ENCODE data around the gene ZBTB5. TPM values are rescaled to one million over a fixed set of nuclear protein-coding genes. Genes with fewer than 3 reads are reported as not detected.

ZBTB5 gene
- 2.8 and 4.3 TPM in 2 replicates for total RNA-seq

GRCh38 chr9:37465249-37466036 is at the start of gene ZBTB5:
ZBTB5 (minus strand) TSS chr9:37465450; CDS start chr9:37442551, 22,899 bp downstream.

GRCh38 chr9:37485389-37486255 is 20.4 kb upstream of the ZBTB5 start, which contains the start of gene POLR1E:
POLR1E (plus strand) TSS chr9:37485948; CDS start chr9:37486048, 100 bp downstream.

GRCh38 chr9:37422289-37423104 is 42.8 kb downstream of the ZBTB5 start, which contains the start of gene GRHPR:
GRHPR (plus strand) TSS chr9:37422696; CDS start chr9:37422751, 55 bp downstream.

Other genes with a start within 250 kb of the ZBTB5 start
- 151 and 158 TPM in 2 replicates for gene GRHPR, start 42.8 kb downstream of the ZBTB5 start, total RNA-seq
- 30.6 and 34.2 TPM in 2 replicates for gene POLR1E, start 20.5 kb upstream of the ZBTB5 start, total RNA-seq
- gene FBXO10, start 110.9 kb upstream of the ZBTB5 start, total RNA-seq = 5.5 and 9.0 TPM in 2 replicates
- 139 and 163 TPM in 2 replicates for gene TOMM5, start 127.1 kb upstream of the ZBTB5 start, total RNA-seq
- under 0.01 TPM in 2 replicates for gene FRMPD1, start 185.5 kb upstream of the ZBTB5 start, total RNA-seq